Endometrial microvascular endothelial cells (primary cell): ENCODE measurements around the gene OR5K2. TPM values are rescaled to one million over a fixed set of nuclear protein-coding genes. Genes with fewer than 3 reads are reported as not detected.

Experiments
- total RNA-seq: library from RNA; depleted of rRNA; stranded (reverse); fragments of >200 nt; gene quantifications from one replicate; pipeline ENCODE4 v1.2.3, GENCODE V29; 2015; ENCODE audit errors: inconsistent ontology term

OR5K2 gene
- total RNA-seq, 1 donor from 2014 or later, result not detected

Other genes with a start within 250 kb of the OR5K2 start
- not detected for gene OR5H6, start 233.4 kb upstream of the OR5K2 start, total RNA-seq
- gene OR5H2, start 215.2 kb upstream of the OR5K2 start, total RNA-seq, result not detected
- gene OR5K4, start 143.8 kb upstream of the OR5K2 start, total RNA-seq, result not detected
- gene OR5K3, start 107.0 kb upstream of the OR5K2 start, total RNA-seq, result not detected
- not detected for gene OR5K1, start 34.5 kb upstream of the OR5K2 start, total RNA-seq
- gene CLDND1, start 25.2 kb downstream of the OR5K2 start, total RNA-seq, result 118 TPM
- gene GPR15, start 34.3 kb downstream of the OR5K2 start, total RNA-seq, result not detected
- 24.0 TPM for gene CPOX, start 95.9 kb downstream of the OR5K2 start, total RNA-seq